ENCODE results near the gene EFCC1.
"Not testable (repeated sequence)": the region's sequence is repeated elsewhere in the genome, so short reads cannot be mapped to it uniquely, and the experiment has no call there.

Gene EFCC1

DNA sequence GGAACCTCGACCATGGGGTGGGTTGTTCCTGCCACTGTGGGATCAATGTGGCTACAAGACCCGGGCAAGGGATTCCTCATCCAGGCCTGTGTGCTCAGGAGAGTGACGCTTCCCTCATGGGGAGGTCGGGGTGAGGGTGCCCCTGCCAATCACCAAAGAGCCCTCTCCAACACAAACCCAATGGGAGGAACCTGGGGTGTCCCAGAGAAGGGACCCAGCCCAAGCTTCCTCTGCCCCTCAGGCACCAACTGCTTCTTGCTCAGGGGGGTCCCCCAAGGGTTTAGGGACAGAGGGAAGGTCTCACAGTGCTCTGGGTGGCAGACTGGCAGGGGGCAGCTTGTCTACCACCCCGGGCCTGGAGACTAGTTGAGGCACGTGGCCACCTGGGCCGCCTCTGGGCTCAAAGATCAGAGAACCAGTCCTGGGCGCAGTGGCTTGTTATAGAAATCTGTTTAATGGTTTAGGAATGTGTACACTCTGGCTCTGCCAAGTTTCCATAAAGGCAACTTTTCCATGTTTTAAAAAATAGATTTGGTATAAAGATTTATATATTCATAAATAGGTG lies 86.1 kb downstream of the EFCC1 start:
- DNase-seq: no peak

DNA sequence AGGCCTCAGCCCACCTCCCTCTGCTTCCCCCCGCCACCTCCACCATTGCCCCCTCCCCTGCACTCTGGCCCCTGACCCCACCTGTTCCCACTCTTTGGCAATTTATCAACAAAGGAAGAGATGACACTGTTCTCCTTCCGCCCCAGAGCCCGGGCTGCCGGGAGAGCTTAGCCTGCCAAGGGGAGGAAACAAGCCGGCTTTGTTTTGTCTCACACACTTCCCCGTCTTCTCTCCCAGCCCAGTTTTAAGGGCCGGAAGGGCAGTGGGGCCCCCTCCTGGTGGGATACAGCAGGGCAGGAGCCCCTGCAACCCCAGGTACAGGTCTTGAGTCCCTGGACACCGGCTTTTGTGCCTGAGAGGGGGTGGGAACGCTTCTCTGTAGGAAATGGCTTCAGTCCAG lies 86.8 kb downstream of the EFCC1 start:
- peak; percentile 38 for DNase-seq

DNA sequence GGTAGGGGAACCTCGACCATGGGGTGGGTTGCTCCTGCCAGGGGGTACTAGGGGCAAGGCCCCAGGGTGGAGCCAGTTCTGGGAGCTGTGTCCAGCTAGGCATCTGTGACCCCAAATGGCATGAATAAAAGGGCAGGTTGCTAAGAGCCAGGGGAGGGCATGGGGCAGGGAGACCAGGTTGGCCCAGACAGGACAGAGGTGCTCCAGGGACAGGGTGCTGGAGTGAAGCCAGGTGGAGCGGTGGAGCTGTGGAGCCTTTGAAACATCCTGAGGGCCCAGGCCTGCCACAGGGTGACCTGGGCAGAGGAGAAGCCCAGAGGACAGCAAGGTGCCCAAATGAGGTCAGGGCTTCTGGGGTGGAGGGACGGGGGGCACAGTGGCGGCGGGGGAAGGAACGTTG lies 87.2 kb downstream of the EFCC1 start:
- DNase-seq: not testable (repeated sequence)
